Measurements from ENCODE around the gene OR9I1. TPM values are rescaled to one million over a fixed set of nuclear protein-coding genes. Genes with fewer than 3 reads are reported as not detected.

Gene OR9I1
- total and polyA plus RNA-seq, 10 of the 15 experiments (the other 5 are each of a cell fraction or from before 2014, with no cell fraction given): not detected

DNA sequence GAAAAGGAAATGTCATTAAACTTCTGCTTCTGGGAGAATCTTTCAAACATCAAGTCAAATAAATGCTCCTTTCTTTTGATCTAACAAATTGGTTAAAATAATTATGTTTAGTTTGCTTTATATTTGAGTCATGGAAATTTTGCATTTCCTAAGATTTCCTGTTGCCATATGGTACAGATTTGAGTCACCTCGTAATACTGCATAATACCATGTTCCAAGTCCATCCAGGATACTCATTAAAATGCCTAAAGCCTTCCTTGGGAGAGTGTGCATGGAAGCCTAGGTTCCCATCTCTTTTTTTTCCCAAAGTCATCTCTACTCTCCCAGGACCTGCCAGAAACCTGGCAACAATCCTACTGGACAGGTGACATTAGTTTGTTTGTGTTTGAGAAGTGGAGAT is 4.2 kb downstream of the OR9I1 start (continued):
- no peak for TF ChIP-seq EZH2 (IDR thresholded peaks at IDR 0.05; ENCODE audit: borderline replicate concordance, control insufficient read depth, low read depth, low read length)
- TF ChIP-seq POLR2A (IDR thresholded peaks at IDR 0.05; ENCODE audit: low read depth, low read length): no peak
- no peak for TF ChIP-seq POU2F2 (IDR thresholded peaks at IDR 0.05; ENCODE audit: borderline replicate concordance, low read depth, low read length)
- TF ChIP-seq HDAC6 (IDR thresholded peaks at IDR 0.05; ENCODE audit: unreplicated experiment): no peak
- TF ChIP-seq EED (IDR thresholded peaks at IDR 0.05; ENCODE audit: low read depth): no peak
- TF ChIP-seq LARP7 (IDR thresholded peaks at IDR 0.05): no peak
- no peak for TF ChIP-seq TAF1 (IDR thresholded peaks at IDR 0.05; ENCODE audit: borderline replicate concordance, low read depth, low read length)
- no peak for TF ChIP-seq TCF3 (IDR thresholded peaks at IDR 0.05; ENCODE audit: borderline replicate concordance, insufficient read depth, low read depth, low read length)
- TF ChIP-seq NR2F1 (conservative IDR thresholded peaks at IDR 0.05): no peak
- no peak for TF ChIP-seq ZNF274 (IDR thresholded peaks at IDR 0.05; ENCODE audit: insufficient read depth, insufficient read length)

GRCh38 chr11:58097437-58097836 is 27.9 kb downstream of the OR9I1 start:
- Histone ChIP-seq H3K9ac (ENCODE audit: control insufficient read depth, insufficient read depth, low read length) (no peak overlapping the region), H4K20me1 (ENCODE audit: control insufficient read depth, insufficient read depth) (no peaks in the 10 kb centered on the region), H2AFZ (ENCODE audit: control insufficient read depth, low read depth, low read length) (no peak overlapping the region), H3K4me2 (ENCODE audit: control insufficient read depth, insufficient read depth) (no peak overlapping the region), H3K9me3 (replicated peaks; ENCODE audit: control insufficient read depth, insufficient read depth, low read length) (no peaks in the 10 kb centered on the region), H3K79me2 (ENCODE audit: control insufficient read depth, insufficient read depth, low read length) (no peaks in the 10 kb centered on the region), H3K4me1 (ENCODE audit: control insufficient read depth, insufficient read depth, low read length) (no peaks in the 10 kb centered on the region), H3K36me3 (ENCODE audit: control insufficient read depth in 2 of 2, insufficient read depth in 2 of 2, low read length in 1 of 2) (no peaks in the 10 kb centered on the region), H3K4me3 (no peak overlapping the region), H3K27ac (ENCODE audit: control insufficient read depth, insufficient read depth) (no peak overlapping the region), H3K27me3 (replicated peaks in 1 of 2; ENCODE audit: control insufficient read depth in 2 of 2, insufficient read depth in 2 of 2, low read length in 1 of 2) (no peaks in the 10 kb centered on the region)
- SMC1A ChIA-PET (ENCODE audit: uncharacterized antibody, unreplicated experiment): no interaction called here
- DNase-seq (ENCODE audit: low read depth, low spot score) (no peak), FAIRE-seq (no peak), ATAC-seq (no peak)
- POLR2A ChIA-PET: no interaction called here
- intact Hi-C loops (cut with micrococcal nuclease; ENCODE audit: unreplicated experiment) (no loop called here), in situ Hi-C loops (cut with MboI) (no loop called here)
- CTCF ChIA-PET: no interaction called here
- RAD21 ChIA-PET (ENCODE audit: unreplicated experiment): no interaction called here
- no TSS peak for BruUV-seq (replicated peaks)
- WGBS (ENCODE audit: insufficient coverage, insufficient replicate concordance, low lambda C conversion rate, missing lambda C conversion rate): 20% methylated on average over 2 of the region's 2 CpGs
- TF ChIP-seq GATAD2B (conservative IDR thresholded peaks at IDR 0.05; ENCODE audit: low read depth): no peak
- no peak for TF ChIP-seq NFYA (IDR thresholded peaks at IDR 0.05; ENCODE audit: borderline replicate concordance, low read depth, low read length)
- TF ChIP-seq SRF (IDR thresholded peaks at IDR 0.05; ENCODE audit: low read depth in 2 of 2, low read length in 2 of 2): no peak
- no peak for TF ChIP-seq NR2C2 (IDR thresholded peaks at IDR 0.05; ENCODE audit: borderline replicate concordance, control insufficient read depth, insufficient read length, low read depth)
- TF ChIP-seq, protein P1, sequence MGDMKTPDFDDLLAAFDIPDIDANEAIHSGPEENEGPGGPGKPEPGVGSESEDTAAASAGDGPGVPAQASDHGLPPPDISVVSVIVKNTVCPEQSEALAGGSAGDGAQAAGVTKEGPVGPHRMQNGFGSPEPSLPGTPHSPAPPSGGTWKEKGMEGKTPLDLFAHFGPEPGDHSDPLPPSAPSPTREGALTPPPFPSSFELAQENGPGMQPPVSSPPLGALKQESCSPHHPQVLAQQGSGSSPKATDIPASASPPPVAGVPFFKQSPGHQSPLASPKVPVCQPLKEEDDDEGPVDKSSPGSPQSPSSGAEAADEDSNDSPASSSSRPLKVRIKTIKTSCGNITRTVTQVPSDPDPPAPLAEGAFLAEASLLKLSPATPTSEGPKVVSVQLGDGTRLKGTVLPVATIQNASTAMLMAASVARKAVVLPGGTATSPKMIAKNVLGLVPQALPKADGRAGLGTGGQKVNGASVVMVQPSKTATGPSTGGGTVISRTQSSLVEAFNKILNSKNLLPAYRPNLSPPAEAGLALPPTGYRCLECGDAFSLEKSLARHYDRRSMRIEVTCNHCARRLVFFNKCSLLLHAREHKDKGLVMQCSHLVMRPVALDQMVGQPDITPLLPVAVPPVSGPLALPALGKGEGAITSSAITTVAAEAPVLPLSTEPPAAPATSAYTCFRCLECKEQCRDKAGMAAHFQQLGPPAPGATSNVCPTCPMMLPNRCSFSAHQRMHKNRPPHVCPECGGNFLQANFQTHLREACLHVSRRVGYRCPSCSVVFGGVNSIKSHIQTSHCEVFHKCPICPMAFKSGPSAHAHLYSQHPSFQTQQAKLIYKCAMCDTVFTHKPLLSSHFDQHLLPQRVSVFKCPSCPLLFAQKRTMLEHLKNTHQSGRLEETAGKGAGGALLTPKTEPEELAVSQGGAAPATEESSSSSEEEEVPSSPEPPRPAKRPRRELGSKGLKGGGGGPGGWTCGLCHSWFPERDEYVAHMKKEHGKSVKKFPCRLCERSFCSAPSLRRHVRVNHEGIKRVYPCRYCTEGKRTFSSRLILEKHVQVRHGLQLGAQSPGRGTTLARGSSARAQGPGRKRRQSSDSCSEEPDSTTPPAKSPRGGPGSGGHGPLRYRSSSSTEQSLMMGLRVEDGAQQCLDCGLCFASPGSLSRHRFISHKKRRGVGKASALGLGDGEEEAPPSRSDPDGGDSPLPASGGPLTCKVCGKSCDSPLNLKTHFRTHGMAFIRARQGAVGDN (IDR thresholded peaks at IDR 0.05): no peak
- TF ChIP-seq FOXM1 (IDR thresholded peaks at IDR 0.05; ENCODE audit: low read depth, low read length): no peak
- TF ChIP-seq CHD1 (IDR thresholded peaks at IDR 0.05; ENCODE audit: low read depth, low read length): no peak
- no peak for TF ChIP-seq IKZF2 (IDR thresholded peaks at IDR 0.05)
- TF ChIP-seq ZZZ3 (IDR thresholded peaks at IDR 0.05; ENCODE audit: control insufficient read depth, insufficient read length, low read depth): no peak
- no peak for TF ChIP-seq NRF1 (conservative IDR thresholded peaks at IDR 0.05; ENCODE audit: low read depth, low read length)
- no peak for TF ChIP-seq EED (IDR thresholded peaks at IDR 0.05; ENCODE audit: low read depth)
- TF ChIP-seq YBX1 (IDR thresholded peaks at IDR 0.05): no peak
- TF ChIP-seq, protein P2, sequence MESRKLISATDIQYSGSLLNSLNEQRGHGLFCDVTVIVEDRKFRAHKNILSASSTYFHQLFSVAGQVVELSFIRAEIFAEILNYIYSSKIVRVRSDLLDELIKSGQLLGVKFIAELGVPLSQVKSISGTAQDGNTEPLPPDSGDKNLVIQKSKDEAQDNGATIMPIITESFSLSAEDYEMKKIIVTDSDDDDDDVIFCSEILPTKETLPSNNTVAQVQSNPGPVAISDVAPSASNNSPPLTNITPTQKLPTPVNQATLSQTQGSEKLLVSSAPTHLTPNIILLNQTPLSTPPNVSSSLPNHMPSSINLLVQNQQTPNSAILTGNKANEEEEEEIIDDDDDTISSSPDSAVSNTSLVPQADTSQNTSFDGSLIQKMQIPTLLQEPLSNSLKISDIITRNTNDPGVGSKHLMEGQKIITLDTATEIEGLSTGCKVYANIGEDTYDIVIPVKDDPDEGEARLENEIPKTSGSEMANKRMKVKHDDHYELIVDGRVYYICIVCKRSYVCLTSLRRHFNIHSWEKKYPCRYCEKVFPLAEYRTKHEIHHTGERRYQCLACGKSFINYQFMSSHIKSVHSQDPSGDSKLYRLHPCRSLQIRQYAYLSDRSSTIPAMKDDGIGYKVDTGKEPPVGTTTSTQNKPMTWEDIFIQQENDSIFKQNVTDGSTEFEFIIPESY (IDR thresholded peaks at IDR 0.05): no peak

Measured in GM12878 (cell line).